H1 (cell line): ENCODE results near the gene NENF. TPM values are rescaled to one million over a fixed set of nuclear protein-coding genes. Genes with fewer than 3 reads are reported as not detected.

ENCODE experiments used
- ATF2 ChIP-seq: IDR thresholded peaks from 2 replicates; pipeline ENCODE4 v1.6.1; 2012; ENCODE audit warnings: low read length, inconsistent platforms
- SIN3A ChIP-seq, 2 experiments: IDR thresholded peaks in 1 of 2; conservative IDR thresholded peaks in 1 of 2; 2 replicates each; pipeline ENCODE4 v1.6.1; 2011 to 2012; ENCODE audit warnings: low read length in 2 of 2, improper control_type of control experiment in 1 of 2, low read depth in 1 of 2, mild to moderate bottlenecking in 1 of 2
- YY1 ChIP-seq: IDR thresholded peaks from 2 replicates; pipeline ENCODE4 v1.6.1; 2011; ENCODE audit warnings: low read depth, mild to moderate bottlenecking, low read length
- polyA plus RNA-seq, 7 experiments: library from polyadenylated mRNA; depleted of rRNA in 3 of 7; stranded (reverse) in 5 of 7; unstranded in 2 of 7; fragments of >200 nt in 5 of 7; fragments of 200-250 nt in 2 of 7; gene quantifications; 1 replicate in 5 of 7; 2 replicates in 1 of 7; 4 replicates in 1 of 7; pipeline versions ENCODE4 v1.2.1 to v1.2.3, GENCODE V29; 2011 to 2013; ENCODE audit warnings: missing spikeins in 2 of 7, mixed read lengths in 2 of 7
- total RNA-seq: library from RNA; stranded (reverse); fragmentation: NEBNext Ultra II Directional; extraction: Animal tissue kit (Norgen Biotek cat#: 25700); gene quantifications from 2 replicates; pipeline ENCODE4 v1.2.1, GENCODE V29; 2021
- TF ChIP-seq, protein P1 (sequence below), 3 experiments: IDR thresholded peaks; 1 replicate in 2 of 3; 2 replicates in 1 of 3; pipeline versions ENCODE4 v1.5.1 to v1.6.1; 2011; ENCODE audit warnings: low read length in 3 of 3, mild to moderate bottlenecking in 3 of 3, inconsistent platforms in 2 of 3, low read depth in 1 of 3, moderate library complexity in 1 of 3; ENCODE audit not compliant: insufficient read depth in 1 of 3; ENCODE audit errors: control extremely low read depth in 1 of 3
- TF ChIP-seq, protein P2 (sequence below): fragments of 300-600 bp; sonication (generic); IDR thresholded peaks from 2 replicates; pipeline ENCODE4 v1.7.1; 2012; ENCODE audit warnings: low read length, moderate library complexity, mild to moderate bottlenecking, inconsistent platforms; ENCODE audit not compliant: insufficient replicate concordance

Gene NENF
- total and polyA plus RNA-seq, 2 of the 8 experiments (the other 6 are each of a cell fraction or from before 2014, with no cell fraction given) = 27.0 to 28.0 TPM

- TF ChIP-seq, protein P1, sequence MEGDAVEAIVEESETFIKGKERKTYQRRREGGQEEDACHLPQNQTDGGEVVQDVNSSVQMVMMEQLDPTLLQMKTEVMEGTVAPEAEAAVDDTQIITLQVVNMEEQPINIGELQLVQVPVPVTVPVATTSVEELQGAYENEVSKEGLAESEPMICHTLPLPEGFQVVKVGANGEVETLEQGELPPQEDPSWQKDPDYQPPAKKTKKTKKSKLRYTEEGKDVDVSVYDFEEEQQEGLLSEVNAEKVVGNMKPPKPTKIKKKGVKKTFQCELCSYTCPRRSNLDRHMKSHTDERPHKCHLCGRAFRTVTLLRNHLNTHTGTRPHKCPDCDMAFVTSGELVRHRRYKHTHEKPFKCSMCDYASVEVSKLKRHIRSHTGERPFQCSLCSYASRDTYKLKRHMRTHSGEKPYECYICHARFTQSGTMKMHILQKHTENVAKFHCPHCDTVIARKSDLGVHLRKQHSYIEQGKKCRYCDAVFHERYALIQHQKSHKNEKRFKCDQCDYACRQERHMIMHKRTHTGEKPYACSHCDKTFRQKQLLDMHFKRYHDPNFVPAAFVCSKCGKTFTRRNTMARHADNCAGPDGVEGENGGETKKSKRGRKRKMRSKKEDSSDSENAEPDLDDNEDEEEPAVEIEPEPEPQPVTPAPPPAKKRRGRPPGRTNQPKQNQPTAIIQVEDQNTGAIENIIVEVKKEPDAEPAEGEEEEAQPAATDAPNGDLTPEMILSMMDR (IDR thresholded peaks at IDR 0.05; ENCODE audit: control extremely low read depth in 1 of 3, insufficient read depth in 1 of 3, low read depth in 1 of 3, low read length in 3 of 3) = peak; percentile 75 to 95 (median 93)
- 0 out of 4 replicates have a peak, but pooled peaks of 1 of the 2 experiments have one; percentile 31 for TF ChIP-seq SIN3A (conservative IDR thresholded peaks at IDR 0.05 in 1 of 2, IDR thresholded peaks at IDR 0.05 in 1 of 2; ENCODE audit: low read depth in 1 of 2, low read length in 2 of 2)
- 0 out of 2 replicates have a peak, but pooled peaks have one; percentile 40 for TF ChIP-seq YY1
- TF ChIP-seq ATF2 = peak; percentile 42; the same call in 1 of the 2 replicates
- TF ChIP-seq, protein P2, sequence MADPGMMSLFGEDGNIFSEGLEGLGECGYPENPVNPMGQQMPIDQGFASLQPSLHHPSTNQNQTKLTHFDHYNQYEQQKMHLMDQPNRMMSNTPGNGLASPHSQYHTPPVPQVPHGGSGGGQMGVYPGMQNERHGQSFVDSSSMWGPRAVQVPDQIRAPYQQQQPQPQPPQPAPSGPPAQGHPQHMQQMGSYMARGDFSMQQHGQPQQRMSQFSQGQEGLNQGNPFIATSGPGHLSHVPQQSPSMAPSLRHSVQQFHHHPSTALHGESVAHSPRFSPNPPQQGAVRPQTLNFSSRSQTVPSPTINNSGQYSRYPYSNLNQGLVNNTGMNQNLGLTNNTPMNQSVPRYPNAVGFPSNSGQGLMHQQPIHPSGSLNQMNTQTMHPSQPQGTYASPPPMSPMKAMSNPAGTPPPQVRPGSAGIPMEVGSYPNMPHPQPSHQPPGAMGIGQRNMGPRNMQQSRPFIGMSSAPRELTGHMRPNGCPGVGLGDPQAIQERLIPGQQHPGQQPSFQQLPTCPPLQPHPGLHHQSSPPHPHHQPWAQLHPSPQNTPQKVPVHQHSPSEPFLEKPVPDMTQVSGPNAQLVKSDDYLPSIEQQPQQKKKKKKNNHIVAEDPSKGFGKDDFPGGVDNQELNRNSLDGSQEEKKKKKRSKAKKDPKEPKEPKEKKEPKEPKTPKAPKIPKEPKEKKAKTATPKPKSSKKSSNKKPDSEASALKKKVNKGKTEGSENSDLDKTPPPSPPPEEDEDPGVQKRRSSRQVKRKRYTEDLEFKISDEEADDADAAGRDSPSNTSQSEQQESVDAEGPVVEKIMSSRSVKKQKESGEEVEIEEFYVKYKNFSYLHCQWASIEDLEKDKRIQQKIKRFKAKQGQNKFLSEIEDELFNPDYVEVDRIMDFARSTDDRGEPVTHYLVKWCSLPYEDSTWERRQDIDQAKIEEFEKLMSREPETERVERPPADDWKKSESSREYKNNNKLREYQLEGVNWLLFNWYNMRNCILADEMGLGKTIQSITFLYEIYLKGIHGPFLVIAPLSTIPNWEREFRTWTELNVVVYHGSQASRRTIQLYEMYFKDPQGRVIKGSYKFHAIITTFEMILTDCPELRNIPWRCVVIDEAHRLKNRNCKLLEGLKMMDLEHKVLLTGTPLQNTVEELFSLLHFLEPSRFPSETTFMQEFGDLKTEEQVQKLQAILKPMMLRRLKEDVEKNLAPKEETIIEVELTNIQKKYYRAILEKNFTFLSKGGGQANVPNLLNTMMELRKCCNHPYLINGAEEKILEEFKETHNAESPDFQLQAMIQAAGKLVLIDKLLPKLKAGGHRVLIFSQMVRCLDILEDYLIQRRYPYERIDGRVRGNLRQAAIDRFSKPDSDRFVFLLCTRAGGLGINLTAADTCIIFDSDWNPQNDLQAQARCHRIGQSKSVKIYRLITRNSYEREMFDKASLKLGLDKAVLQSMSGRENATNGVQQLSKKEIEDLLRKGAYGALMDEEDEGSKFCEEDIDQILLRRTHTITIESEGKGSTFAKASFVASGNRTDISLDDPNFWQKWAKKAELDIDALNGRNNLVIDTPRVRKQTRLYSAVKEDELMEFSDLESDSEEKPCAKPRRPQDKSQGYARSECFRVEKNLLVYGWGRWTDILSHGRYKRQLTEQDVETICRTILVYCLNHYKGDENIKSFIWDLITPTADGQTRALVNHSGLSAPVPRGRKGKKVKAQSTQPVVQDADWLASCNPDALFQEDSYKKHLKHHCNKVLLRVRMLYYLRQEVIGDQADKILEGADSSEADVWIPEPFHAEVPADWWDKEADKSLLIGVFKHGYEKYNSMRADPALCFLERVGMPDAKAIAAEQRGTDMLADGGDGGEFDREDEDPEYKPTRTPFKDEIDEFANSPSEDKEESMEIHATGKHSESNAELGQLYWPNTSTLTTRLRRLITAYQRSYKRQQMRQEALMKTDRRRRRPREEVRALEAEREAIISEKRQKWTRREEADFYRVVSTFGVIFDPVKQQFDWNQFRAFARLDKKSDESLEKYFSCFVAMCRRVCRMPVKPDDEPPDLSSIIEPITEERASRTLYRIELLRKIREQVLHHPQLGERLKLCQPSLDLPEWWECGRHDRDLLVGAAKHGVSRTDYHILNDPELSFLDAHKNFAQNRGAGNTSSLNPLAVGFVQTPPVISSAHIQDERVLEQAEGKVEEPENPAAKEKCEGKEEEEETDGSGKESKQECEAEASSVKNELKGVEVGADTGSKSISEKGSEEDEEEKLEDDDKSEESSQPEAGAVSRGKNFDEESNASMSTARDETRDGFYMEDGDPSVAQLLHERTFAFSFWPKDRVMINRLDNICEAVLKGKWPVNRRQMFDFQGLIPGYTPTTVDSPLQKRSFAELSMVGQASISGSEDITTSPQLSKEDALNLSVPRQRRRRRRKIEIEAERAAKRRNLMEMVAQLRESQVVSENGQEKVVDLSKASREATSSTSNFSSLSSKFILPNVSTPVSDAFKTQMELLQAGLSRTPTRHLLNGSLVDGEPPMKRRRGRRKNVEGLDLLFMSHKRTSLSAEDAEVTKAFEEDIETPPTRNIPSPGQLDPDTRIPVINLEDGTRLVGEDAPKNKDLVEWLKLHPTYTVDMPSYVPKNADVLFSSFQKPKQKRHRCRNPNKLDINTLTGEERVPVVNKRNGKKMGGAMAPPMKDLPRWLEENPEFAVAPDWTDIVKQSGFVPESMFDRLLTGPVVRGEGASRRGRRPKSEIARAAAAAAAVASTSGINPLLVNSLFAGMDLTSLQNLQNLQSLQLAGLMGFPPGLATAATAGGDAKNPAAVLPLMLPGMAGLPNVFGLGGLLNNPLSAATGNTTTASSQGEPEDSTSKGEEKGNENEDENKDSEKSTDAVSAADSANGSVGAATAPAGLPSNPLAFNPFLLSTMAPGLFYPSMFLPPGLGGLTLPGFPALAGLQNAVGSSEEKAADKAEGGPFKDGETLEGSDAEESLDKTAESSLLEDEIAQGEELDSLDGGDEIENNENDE = no peak
Observed at GRCh38 chr1:212477014-212477679, 44.4 kb downstream of the NENF start (continued).
